Caco-2 (cell line): Measurements from ENCODE around the gene EFHC1. TPM values are rescaled to one million over a fixed set of nuclear protein-coding genes. Genes with fewer than 3 reads are reported as not detected.

Experiments
- BruUV-seq: library from RNA; stranded (reverse); fragments of 400-500 nt; replicated peaks from 2 replicates; lab custom pipeline; 2021; lab: Mats Ljungman, UMichigan
- CTCF ChIA-PET: fragments of 300-600 bp; sonication (Branson Sonifier 250); formaldehyde crosslinking; loops from one replicate; lab custom pipeline; 2022; ENCODE audit warnings: antibody characterized with exemption; lab: Charles Lee
- POLR2A ChIA-PET: fragments of 300-600 bp; sonication (Branson Sonifier 250); formaldehyde crosslinking; loops from one replicate; lab custom pipeline; 2022; ENCODE audit warnings: antibody characterized with exemption; lab: Charles Lee
- DNase-seq, 2 experiments: peaks; one replicate each; pipeline versions ENCODE4 v3.0.0 to v3.0.0-alpha.2; 2020 to 2022
- H3K27me3 ChIP-seq: replicated peaks from 2 replicates; pipeline ENCODE4 v1.6.0; 2011; ENCODE audit warnings: low read length; ENCODE audit not compliant: control insufficient read depth, insufficient read depth
- H3K36me3 ChIP-seq: 2 replicates; pipeline ENCODE4 v1.5.1; 2011; ENCODE audit warnings: low read length; ENCODE audit not compliant: control insufficient read depth, insufficient read depth
- H3K4me1 ChIP-seq: fragments of 250-450 bp; sonication (Bioruptor Pico); 2 replicates; pipeline ENCODE4 v1.5.1; 2020; ENCODE audit warnings: mild to moderate bottlenecking
- H3K4me3 ChIP-seq: 2 replicates; pipeline ENCODE4 v1.5.1; 2011; ENCODE audit warnings: low read depth, mild to moderate bottlenecking, control low read depth, low read length
- H3K9me3 ChIP-seq: fragments of 250-450 bp; sonication (Bioruptor Pico); 2 replicates; pipeline ENCODE4 v1.5.1; 2020; ENCODE audit warnings: mild to moderate bottlenecking, moderate library complexity
- H3K27ac Mint-ChIP-seq: one replicate; pipeline ENCODE4 v1.8.0; 2022; ENCODE audit warnings: mixed read lengths; ENCODE audit not compliant: unreplicated experiment
- H3K27me3 Mint-ChIP-seq: one replicate; pipeline ENCODE4 v1.8.0; 2022; ENCODE audit warnings: mixed read lengths; ENCODE audit not compliant: insufficient read depth, unreplicated experiment
- H3K36me3 Mint-ChIP-seq: one replicate; pipeline ENCODE4 v1.8.0; 2022; ENCODE audit warnings: mild to moderate bottlenecking, mixed read lengths; ENCODE audit not compliant: insufficient read depth, unreplicated experiment
- H3K4me1 Mint-ChIP-seq: one replicate; pipeline ENCODE4 v1.8.0; 2022; ENCODE audit warnings: low read depth, mixed read lengths; ENCODE audit not compliant: unreplicated experiment
- H3K4me3 Mint-ChIP-seq: one replicate; pipeline ENCODE4 v1.8.0; 2022; ENCODE audit warnings: mild to moderate bottlenecking, moderate library complexity, mixed read lengths; ENCODE audit not compliant: unreplicated experiment
- H3K9me3 Mint-ChIP-seq: one replicate; pipeline ENCODE4 v1.8.0; 2022; ENCODE audit warnings: mixed read lengths; ENCODE audit not compliant: unreplicated experiment
- CTCF ChIP-seq, 2 experiments: fragments of 200-600 bp in 1 of 2; IDR thresholded peaks; 1 replicate in 1 of 2; 2 replicates in 1 of 2; pipeline versions ENCODE4 v1.5.1 to v1.8.0; 2011 to 2022; ENCODE audit warnings: antibody characterized with exemption in 1 of 2, control low read depth in 1 of 2, inconsistent platforms in 1 of 2, low read depth in 1 of 2, low read length in 1 of 2, mild to moderate bottlenecking in 1 of 2, moderate library complexity in 1 of 2; ENCODE audit not compliant: insufficient read depth in 1 of 2, severe bottlenecking in 1 of 2, unreplicated experiment in 1 of 2
- intact Hi-C: fragments of 100-400 bp; cut with micrococcal nuclease; formaldehyde crosslinking; loops from one replicate; pipeline ENCODE4 v1.10.0; 2022; ENCODE audit not compliant: unreplicated experiment
- total RNA-seq: library from RNA; stranded (reverse); gene quantifications from 2 replicates; pipeline ENCODE4 v1.2.3, GENCODE V29; 2022

EFHC1 gene
- total RNA-seq, 1 experiment from 2014 or later = 14.6 TPM

GRCh38 chr6:52526634-52527033 lies 106.5 kb downstream of the EFHC1 start:
- H3K4me3 ChIP-seq = no peak overlapping the region
- CTCF ChIA-PET = no interaction called here
- no peak for TF ChIP-seq CTCF (IDR thresholded peaks at IDR 0.05; ENCODE audit: insufficient read depth in 1 of 2, low read depth in 1 of 2, low read length in 1 of 2, severe bottlenecking in 1 of 2, unreplicated experiment in 1 of 2)
- intact Hi-C loops = no loop called here
- no peaks in the 10 kb centered on the region for H3K27me3 ChIP-seq
- H3K36me3 Mint-ChIP-seq = no peaks in the 10 kb centered on the region
- POLR2A ChIA-PET = no interaction called here
- BruUV-seq = no TSS peak
- H3K4me1 ChIP-seq = peaks cover 6% of the 10 kb centered on the region; the same call in 1 of the 2 replicates
- H3K27me3 Mint-ChIP-seq = no peaks in the 10 kb centered on the region
- peaks cover 24% of the 10 kb centered on the region for H3K4me1 Mint-ChIP-seq
- no peak for DNase-seq
- no peak overlapping the region for H3K27ac Mint-ChIP-seq
- H3K9me3 Mint-ChIP-seq = no peaks in the 10 kb centered on the region
- H3K4me3 Mint-ChIP-seq = no peak overlapping the region
- no peaks in the 10 kb centered on the region for H3K9me3 ChIP-seq
- H3K36me3 ChIP-seq = no peaks in the 10 kb centered on the region

GRCh38 chr6:52527436-52527835 lies 107.3 kb downstream of the EFHC1 start:
- no peak for DNase-seq
- ChIA-PET POLR2A (no interaction called here), CTCF (interaction anchor here (1.8 kb wide), 1 partner anchor 63 kb away, joined by 4 read pairs; no protein-coding TSS in a partner anchor)
- Histone ChIP-seq H3K4me1 (peaks cover under 1% of the 10 kb centered on the region; the same call in 1 of the 2 replicates), H3K36me3 (no peaks in the 10 kb centered on the region; the same call in 1 of the 2 replicates), H3K27me3 (no peaks in the 10 kb centered on the region), H3K9me3 (no peaks in the 10 kb centered on the region), H3K4me3 (no peak overlapping the region)
- no peaks in the 10 kb centered on the region for H3K9me3 Mint-ChIP-seq
- TF ChIP-seq CTCF (IDR thresholded peaks at IDR 0.05; ENCODE audit: insufficient read depth in 1 of 2, low read depth in 1 of 2, low read length in 1 of 2, severe bottlenecking in 1 of 2, unreplicated experiment in 1 of 2) = no peak
- H3K4me1 Mint-ChIP-seq = peaks cover 19% of the 10 kb centered on the region
- BruUV-seq = no TSS peak
- no peaks in the 10 kb centered on the region for H3K27me3 Mint-ChIP-seq
- H3K27ac Mint-ChIP-seq = no peak overlapping the region
- no peaks in the 10 kb centered on the region for H3K36me3 Mint-ChIP-seq
- intact Hi-C loops = no loop called here
- no peak overlapping the region for H3K4me3 Mint-ChIP-seq

- CTCF ChIA-PET = interaction anchor here (1.8 kb wide), 1 partner anchor 61 kb away, joined by 4 read pairs; no protein-coding TSS in a partner anchor
- Histone ChIP-seq H3K4me1 (no peaks in the 10 kb centered on the region), H3K36me3 (no peaks in the 10 kb centered on the region; the same call in 1 of the 2 replicates), H3K4me3 (no peak overlapping the region), H3K27me3 (no peaks in the 10 kb centered on the region), H3K9me3 (no peaks in the 10 kb centered on the region)
- Mint-ChIP-seq H3K4me3 (no peak overlapping the region), H3K27ac (no peak overlapping the region), H3K9me3 (no peaks in the 10 kb centered on the region), H3K4me1 (peaks cover 13% of the 10 kb centered on the region), H3K36me3 (peaks cover 6% of the 10 kb centered on the region), H3K27me3 (no peaks in the 10 kb centered on the region)
- no peak for TF ChIP-seq CTCF (IDR thresholded peaks at IDR 0.05; ENCODE audit: insufficient read depth in 1 of 2, low read depth in 1 of 2, low read length in 1 of 2, severe bottlenecking in 1 of 2, unreplicated experiment in 1 of 2)
- POLR2A ChIA-PET = interaction anchor here (0.5 kb wide), 1 partner anchor 31 kb away, joined by 3 read pairs; no protein-coding TSS in a partner anchor
- intact Hi-C loops = no loop called here
- DNase-seq = no peak
- no TSS peak for BruUV-seq
Observed at GRCh38 chr6:52529311-52529710, 109.2 kb downstream of the EFHC1 start.
